Measurements from ENCODE around the gene ERBB3.

ERBB3 gene

DNA sequence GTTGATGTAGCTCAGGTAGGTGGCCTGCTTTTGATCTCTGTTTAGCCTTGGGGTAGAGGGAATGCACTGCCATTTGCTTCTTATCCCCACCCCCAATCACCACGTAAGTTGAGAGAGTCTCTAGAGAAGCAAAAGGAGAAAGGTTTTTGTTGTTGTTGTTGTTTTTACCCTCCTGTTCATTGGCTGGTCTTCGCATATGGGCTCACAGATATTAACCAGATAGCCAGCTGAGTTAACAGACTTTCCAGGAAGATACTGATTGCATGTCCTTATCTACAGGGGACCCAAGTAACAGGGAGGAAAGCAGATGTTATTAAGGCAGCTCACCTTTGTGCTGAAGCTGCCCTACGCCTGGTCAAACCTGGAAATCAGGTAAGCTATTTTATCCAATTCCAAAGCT lies 27.3 kb downstream of the ERBB3 start:
- no peak overlapping the region for H3K4me3 ChIP-seq (ENCODE audit: low read depth, low read length)

DNA sequence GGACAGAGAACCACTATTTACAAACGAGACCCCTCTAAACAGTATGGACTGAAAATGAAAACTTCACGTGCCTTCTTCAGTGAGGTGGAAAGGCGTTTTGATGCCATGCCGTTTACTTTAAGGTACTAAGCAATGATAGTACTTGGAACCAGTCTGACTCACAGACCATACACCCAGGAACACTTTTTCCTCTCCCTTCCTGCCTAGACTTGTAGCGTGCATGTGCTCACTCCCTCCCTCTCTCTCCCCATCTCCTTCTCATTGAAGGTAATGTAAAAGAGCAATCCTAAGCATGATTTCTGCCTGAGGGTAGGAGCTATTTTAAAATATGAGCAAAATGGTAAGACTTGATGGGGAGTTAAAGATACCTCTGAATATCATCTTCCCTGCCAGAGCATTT lies 30.6 kb downstream of the ERBB3 start:
- no peak overlapping the region for H3K4me3 ChIP-seq (ENCODE audit: low read depth, low read length)

DNA sequence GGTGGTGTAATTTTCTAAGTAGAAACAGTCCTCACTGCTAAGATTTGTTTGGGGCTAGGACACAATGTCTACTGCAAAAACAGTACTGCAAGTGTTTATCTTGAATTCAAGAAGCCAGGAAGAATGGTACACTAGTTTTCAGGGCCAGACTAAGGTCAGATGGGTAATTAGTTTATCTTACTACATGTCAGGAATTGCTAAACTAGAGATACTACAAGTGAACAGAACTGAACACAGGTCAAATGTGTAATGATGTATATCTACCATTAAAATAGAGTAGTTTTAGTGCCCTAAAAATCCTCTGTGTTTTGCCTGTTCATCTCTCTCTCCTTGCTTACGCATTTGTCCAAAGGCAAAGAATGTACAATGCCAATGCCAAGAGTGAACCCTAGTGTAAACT lies 34.1 kb downstream of the ERBB3 start:
- H3K4me3 ChIP-seq (ENCODE audit: low read depth, low read length), result no peak overlapping the region

DNA sequence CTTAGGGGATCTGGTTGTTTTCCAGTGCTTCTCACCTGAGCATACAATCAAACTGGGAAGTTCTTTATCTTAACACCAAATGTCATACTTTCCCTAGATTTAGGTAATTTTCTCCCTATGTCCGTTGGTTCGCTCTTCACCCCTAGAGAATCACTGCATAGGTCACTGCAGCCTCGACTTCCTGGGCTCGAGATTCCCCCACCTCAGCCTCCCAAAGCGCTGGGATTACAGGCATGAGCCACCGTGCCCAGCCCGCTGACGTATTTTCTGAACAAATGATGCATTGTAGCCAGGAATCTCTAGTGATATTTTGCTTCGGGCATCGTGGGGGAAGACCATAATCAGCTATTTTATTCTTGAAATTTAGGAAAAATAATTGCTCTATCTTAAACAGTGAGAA lies 35.4 kb downstream of the ERBB3 start:
- peak overlapping the region; percentile 100 for H3K4me3 ChIP-seq (ENCODE audit: low read depth, low read length)

DNA sequence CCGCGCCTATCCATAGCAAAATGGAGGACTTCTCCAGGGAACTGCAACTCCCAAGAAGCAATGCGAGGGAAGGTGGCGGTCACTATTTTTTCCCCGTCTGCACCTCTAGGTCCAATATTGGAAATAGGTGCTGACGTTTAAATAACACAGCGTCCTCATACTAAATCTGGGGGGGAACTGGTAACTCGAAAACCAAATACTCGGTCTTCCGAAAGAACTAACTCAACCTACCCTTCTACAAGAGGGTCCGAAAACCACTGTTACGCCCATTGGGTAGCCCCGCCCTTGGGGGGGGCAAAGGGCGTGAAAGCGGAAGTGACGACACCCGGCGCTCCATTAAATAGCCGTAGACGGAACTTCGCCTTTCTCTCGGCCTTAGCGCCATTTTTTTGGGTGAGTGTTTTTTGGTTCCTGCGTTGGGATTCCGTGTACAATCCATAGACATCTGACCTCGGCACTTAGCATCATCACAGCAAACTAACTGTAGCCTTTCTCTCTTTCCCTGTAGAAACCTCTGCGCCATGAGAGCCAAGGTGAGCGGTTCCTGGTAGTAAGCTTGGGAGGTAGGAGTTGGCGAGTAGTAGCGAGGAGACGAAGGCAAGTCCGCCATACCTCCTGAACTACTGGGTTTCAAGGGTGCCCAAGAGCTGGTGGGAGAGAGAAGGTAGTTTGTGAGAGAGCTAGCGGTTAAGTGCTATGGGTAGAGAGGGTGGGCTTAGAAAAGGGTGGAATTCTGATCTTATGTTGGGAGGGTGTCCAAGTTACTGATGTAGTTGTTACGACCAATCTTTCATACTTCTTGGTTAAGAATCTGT lies 36.5 kb downstream of the ERBB3 start, which contains the start of gene RPL41:
TSS of gene RPL41 (plus strand) at position 367 of the 815 bp plus-strand sequence.
- H3K4me3 ChIP-seq (ENCODE audit: low read depth, low read length), result peak within 1 kb of the TSS; percentile 100

DNA sequence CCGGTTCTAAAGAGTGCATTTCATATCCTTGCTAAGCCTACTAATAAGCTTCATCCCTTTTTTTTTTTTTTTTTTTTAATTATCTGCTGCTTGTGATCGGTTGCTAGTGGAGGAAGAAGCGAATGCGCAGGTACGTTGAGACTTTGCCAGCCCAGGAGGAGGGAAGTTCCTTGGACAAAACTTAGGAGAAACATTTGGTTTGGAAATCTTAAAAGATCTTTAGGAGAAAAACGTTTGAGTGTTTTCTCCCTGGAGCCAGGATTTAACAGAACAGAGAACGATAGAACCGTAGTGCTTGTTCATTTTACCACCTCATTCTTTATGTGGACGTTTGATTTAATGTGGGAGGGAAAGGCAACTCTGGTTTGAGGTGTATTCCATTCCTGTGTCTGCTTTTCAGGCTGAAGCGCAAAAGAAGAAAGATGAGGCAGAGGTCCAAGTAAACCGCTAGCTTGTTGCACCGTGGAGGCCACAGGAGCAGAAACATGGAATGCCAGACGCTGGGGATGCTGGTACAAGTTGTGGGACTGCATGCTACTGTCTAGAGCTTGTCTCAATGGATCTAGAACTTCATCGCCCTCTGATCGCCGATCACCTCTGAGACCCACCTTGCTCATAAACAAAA lies 37.2 kb downstream of the ERBB3 start:
- peak overlapping the region; percentile 100 for H3K4me3 ChIP-seq (ENCODE audit: low read depth, low read length)

DNA sequence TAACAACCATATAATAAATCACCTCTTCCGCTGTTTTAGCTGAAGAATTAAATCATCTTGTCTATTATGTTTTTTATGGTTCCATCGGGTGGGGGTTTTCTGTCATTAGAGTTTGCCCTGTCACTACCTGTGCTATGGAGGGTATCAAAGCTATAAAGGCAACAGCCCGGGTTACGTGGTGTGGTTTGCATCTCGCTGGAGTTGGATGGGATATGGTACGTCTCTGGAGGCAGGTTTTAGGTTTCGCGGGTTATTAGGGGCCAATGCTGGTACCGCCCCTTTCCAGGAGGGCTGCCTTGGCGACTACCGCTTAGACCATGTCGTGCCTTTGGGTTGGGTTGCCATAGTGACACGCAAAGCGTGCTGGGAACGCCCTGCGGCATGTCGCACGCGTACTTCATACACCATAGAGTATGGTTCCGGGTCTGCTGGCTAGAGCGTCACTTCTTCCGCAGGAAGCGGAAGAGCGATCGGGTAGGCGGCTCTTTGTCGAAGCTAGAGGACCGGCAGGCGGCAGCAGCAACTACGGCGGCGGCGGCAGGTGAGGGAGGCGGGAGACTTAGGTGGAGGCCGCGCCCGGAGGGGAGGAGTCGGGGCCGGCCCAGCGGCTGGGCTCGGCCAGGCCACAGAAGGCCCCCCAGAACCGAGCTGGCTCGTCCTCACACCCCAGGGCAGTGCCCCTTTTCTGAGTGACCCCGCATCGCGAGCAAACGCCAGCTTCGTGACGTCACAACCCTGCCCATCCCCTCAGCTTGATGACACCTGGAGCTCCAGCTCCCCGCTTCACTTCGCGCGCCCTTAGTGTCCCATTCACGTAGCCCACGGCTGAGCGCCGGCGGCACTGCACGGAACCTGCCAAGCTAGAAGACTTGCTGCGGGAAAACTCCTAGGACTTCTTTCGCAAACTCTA lies 38.1 kb downstream of the ERBB3 start, which contains the start of gene ZC3H10:
TSS of gene ZC3H10 (plus strand) at position 489 of the 910 bp plus-strand sequence. CDS start 2,297 bp downstream, outside the sequence.
- H3K4me3 ChIP-seq (ENCODE audit: low read depth, low read length), result peak within 1 kb of the TSS; percentile 100

DNA sequence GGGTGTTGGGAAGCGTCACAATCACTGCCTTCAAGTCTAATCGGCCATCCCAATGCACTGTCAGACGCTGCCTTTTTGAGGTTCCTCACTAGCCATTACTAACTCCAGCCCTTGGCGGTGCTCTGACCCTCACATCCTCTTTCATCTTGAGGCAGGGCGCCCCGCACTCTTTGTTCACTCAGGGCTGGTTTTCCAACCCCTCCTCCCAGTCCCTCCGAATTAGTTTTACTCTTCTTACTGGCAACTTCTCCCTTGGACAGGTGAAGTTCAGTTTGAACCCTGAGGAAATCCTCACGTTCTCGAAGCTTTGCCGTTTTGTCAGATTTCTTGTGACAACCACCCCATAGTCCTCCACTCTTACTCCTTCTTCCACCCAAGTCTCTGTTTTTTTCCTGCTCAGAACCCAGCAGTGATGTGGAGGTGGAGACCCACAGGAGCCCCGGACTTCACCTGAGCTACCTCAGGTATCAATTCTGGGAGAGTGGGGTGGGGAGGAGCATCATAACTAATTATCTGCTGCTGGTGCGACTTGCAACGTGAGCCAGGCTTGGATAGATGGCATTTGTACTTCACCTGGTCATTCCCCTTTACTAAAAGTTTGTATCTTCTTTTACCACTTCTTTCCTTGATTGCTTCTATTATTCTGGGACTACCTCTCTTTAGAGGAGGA lies 38.9 kb downstream of the ERBB3 start:
- peak overlapping the region; percentile 60 for H3K4me3 ChIP-seq (ENCODE audit: low read depth, low read length)

DNA sequence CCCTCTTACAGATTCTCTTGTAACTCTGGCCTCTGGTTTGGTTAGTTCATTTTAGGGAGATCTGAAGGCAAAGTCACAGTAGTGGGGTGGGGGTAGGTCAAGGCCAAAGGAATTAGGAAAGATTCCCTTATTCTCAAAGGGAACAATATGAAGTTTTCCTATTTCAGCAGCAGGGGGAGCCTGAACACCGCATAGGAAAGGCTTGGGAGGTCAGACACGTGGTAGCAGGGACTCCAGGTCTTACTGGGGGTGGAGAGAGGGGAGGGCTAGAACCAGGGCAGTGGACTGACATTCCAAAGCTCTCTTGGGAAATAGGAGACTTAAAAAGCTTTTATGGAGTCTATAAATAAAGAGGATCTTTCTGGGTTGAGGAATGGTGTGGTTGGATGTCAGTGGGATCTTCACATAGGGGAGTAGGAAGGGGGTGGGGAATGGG lies 39.4 kb downstream of the ERBB3 start:
- no peak overlapping the region for H3K4me3 ChIP-seq (ENCODE audit: low read depth, low read length)

DNA sequence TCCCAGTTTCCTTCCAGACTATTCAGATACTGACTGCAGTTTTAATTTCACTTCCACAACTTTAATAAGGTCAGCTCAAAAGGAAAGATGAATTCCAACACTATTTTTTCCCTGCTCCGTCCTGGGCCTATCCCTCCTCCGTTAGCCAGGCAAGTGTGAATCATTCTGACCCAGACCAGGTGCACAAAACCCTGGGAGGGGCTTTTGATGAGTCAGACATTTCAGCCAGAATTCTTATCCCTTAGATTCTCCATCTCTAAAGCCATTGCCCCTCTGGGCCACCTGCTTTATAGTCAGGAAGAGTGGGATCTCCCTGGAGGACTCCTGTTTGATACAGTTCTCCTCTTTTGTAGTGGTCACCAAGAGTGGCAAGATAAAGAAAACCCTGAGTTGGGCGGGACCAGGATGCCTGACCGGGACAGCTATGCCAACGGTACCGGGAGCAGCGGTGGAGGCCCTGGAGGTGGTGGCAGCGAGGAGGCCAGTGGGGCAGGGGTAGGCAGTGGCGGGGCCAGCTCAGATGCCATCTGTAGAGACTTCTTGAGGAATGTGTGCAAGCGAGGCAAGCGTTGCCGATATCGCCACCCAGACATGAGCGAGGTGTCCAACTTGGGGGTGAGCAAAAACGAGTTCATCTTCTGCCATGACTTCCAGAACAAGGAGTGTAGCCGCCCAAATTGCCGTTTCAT lies 40.3 kb downstream of the ERBB3 start:
- H3K4me3 ChIP-seq (ENCODE audit: low read depth, low read length), result no peak overlapping the region

DNA sequence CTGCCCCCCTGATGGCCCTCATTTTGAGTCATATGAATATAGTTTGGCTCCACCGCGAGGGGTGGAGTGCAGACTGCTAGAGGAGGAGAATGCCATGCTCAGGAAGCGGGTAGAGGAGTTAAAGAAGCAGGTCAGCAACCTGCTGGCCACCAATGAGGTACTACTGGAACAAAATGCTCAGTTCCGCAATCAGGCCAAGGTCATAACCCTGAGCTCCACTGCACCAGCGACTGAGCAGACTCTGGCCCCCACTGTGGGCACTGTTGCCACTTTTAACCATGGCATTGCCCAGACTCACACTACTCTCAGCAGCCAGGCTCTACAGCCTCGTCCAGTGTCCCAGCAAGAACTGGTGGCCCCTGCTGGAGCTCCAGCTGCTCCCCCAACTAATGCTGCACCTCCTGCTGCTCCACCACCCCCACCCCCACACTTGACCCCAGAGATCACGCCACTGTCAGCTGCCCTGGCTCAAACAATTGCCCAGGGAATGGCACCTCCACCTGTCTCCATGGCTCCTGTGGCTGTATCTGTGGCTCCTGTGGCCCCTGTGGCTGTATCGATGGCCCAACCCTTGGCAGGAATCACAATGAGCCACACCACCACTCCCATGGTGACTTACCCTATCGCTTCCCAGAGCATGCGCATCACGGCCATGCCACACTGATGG lies 41.4 kb downstream of the ERBB3 start:
- H3K4me3 ChIP-seq (ENCODE audit: low read depth, low read length), result no peak overlapping the region

DNA sequence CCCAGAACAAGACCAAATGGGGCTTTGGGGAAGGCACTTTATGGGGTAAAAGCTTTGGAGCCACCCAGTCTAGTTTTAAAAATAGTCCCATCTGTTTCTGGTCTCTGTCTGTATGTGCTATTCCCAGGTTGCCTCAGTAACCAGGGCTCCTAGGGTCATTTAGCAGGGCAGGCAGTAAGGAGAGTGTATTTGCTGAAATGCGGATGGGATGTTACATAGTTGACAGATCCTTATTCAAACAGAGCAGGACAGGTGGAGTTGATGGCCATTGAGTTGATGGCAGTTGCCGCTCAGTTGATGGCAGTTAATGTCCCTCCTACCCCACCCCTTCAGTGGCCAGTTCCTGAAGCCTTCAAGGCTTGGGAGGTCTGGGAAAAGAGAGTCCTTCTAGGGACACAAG lies 42.7 kb downstream of the ERBB3 start:
- H3K4me3 ChIP-seq (ENCODE audit: low read depth, low read length), result no peak overlapping the region

DNA sequence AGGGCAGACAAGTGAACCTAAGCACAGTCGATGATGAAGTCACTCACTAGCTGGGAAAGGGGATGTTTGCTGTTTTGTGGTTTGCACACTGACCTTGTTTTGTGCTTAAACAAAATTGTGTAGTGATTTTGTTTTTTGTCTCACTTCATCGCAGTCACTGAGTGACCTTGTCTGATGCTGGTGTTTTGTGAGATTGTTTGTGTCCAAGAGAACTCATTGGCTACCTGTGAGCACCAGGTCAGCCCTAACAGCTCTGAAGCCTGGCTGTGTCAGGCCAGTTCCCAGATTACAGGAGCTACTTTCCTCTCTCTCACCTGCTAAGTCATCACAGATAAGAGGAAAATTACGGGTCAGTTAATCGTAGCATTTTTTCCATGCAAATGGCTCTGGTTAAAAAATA lies 44.2 kb downstream of the ERBB3 start:
- no peak overlapping the region for H3K4me3 ChIP-seq (ENCODE audit: low read depth, low read length)

DNA sequence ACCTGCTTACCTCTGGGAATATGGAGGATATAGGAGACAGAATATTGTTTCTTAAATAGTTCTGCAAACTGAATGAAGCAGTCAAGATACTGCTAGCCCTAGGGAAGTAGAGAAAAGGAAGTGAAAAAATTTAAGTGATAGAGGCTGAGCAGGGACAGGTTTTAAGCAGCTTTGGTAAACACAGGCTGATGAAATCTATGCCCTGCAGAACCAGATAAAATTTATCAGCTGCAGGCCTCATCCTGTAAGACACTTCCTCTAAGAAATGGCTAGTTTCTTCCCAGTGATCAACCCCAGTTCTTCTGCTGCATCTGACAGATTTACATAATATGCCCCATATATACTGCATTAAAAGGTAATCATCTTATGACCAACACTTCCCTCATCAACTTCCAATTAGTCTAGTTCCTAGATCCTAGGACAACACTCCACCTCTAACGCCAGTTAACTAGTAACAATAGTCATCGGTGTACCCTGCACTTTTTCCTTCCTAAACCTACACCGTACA lies 46.8 kb downstream of the ERBB3 start:
- H3K4me3 ChIP-seq (ENCODE audit: low read depth, low read length), result no peak overlapping the region

DNA sequence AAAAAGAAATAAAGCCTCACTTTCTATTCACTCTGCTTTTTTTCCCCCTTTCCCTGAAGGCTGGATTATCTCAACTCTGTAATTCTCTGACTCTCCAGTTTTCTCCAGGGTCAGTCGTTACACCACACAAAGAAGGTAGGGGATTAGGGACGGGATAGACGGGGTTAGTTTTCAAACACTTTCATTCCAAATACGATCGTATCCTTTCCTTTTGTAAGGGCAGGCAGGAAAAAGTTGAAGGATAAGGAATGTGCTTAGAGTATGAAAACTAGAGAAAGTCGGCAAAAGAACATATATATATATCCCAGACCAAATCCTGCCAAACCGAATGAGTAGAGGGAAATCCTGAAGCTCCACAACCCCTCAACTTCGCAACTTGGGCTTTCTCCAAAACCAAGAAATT lies 47.5 kb downstream of the ERBB3 start:
- no peak overlapping the region for H3K4me3 ChIP-seq (ENCODE audit: low read depth, low read length)

DNA sequence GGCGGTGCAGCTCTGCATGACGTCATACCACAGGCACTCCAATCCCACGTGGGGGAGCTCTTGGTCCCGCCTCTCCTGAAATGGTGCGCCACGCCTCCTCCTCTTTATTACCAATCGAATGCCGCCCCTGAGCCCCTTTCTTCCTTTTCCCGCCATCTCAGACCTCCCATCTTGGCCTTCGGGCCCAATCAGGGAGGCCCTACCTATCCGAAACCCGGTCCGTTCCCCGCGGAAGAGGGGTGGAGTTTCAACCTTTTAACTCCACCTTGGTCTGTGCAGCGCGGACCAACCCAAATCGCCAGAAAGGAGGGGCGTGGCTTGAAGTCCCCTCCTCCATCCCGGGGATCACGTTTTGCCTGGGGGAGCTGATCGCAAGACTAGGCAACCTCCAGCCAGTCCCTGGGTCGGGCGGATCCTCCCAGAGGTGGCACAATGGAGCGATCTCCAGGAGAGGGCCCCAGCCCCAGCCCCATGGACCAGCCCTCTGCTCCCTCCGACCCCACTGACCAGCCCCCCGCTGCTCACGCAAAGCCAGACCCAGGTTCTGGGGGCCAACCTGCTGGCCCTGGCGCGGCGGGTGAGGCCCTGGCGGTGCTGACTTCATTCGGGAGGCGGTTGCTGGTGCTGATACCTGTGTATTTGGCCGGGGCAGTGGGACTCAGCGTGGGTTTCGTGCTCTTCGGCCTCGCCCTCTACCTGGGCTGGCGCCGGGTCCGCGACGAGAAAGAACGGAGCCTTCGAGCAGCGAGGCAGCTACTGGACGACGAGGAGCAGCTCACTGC lies 48.1 kb downstream of the ERBB3 start, which contains the start of gene ESYT1:
TSS of gene ESYT1 (plus strand) at position 380 of the 782 bp plus-strand sequence. CDS start at position 433, 53 bp downstream.
- peak within 1 kb of the TSS; percentile 96 for H3K4me3 ChIP-seq (ENCODE audit: low read depth, low read length)

DNA sequence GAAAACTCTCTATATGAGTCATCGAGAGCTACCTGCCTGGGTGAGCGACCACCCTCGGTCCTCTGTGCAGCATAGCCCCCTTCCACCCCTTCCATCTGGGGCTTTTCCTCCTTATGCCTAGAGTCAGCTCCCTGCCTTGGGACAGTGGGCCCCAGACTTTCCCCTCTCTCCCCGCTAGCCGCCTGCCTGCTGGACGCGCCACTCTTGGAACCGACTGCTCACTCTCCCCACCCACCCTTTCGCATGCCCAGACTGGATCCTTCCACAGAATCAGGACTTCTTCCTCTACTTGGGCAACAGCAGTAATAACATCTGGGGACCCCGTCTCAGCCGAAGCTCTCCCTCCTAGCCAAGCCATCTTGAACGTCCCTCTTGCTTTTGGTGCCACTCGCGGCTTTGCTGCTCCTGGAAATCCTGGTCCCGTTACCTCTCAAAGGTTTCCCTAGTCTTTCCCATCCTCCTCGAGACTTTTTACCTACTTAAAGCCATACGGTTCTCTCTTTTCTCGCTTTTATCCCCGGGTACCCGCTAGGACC lies 48.8 kb downstream of the ERBB3 start:
- H3K4me3 ChIP-seq (ENCODE audit: low read depth, low read length), result peak overlapping the region; percentile 96
